ENCODE measurements around the gene FGFR1OP2. TPM values are rescaled to one million over a fixed set of nuclear protein-coding genes. Genes with fewer than 3 reads are reported as not detected.
A peak's percentile ranks its signal among the peaks of the same experiment; 100 is the strongest.

Gene FGFR1OP2
- polyA plus RNA-seq, 1 of the 3 experiments (the other 2 are of a cell fraction), result 20.6 TPM

- no peaks in the 10 kb centered on the region for H3K9me2 ChIP-seq
- CTCF ChIA-PET, result interaction anchor here (0.8 to 4.5 kb wide), 6 partner anchors 9 to 324 kb away, joined by 3 to 25 read pairs (median 3); partner anchors contain the start of gene TM7SF3
- POLR2A ChIA-PET, result no interaction called here
- H3K27me3 ChIP-seq (ENCODE audit: insufficient read depth), result no peaks in the 10 kb centered on the region
- DNase-seq, result peak; percentile 44
- no peak overlapping the region for H3K9ac ChIP-seq
- no peak overlapping the region for H2AFZ ChIP-seq (ENCODE audit: low read depth)
- H3K27ac ChIP-seq (ENCODE audit: low read depth in 2 of 2, low read length in 1 of 2), result peak overlapping the region in 1 of 2 experiments; percentile 47; a peak in 2 of 4 replicates
- H3K9me3 ChIP-seq, result no peaks in the 10 kb centered on the region
- H3K36me3 ChIP-seq (replicated peaks in 1 of 2; ENCODE audit: control insufficient read depth in 1 of 2, insufficient read depth in 2 of 2, low read length in 1 of 2), result peaks cover 15 to 18% of the 10 kb centered on the region in 2 experiments
- TF ChIP-seq EP300 (IDR thresholded peaks at IDR 0.05; ENCODE audit: borderline replicate concordance in 1 of 2, low read depth in 1 of 2, low read length in 1 of 2) (peak in 1 of 2 experiments; percentile 24; a peak in 1 of 4 replicates), MXI1 (IDR thresholded peaks at IDR 0.05; ENCODE audit: low read depth, low read length) (0 out of 2 replicates have a peak, but pooled peaks have one; percentile 30), CHD2 (IDR thresholded peaks at IDR 0.05; ENCODE audit: low read length, partially characterized antibody) (peak; percentile 34), RAD21 (IDR thresholded peaks at IDR 0.05; ENCODE audit: low read length) (no peak), MEF2A (IDR thresholded peaks at IDR 0.05; ENCODE audit: borderline replicate concordance, low read depth) (no peak), GATA2 (CRISPR knock-in tag; IDR thresholded peaks at IDR 0.05) (peak; percentile 31; the same call in 1 of the 2 replicates)
- no peaks in the 10 kb centered on the region for H3F3A ChIP-seq (replicated peaks; ENCODE audit: insufficient read depth)
- H4K20me1 ChIP-seq (ENCODE audit: insufficient read depth), result 0 out of 2 replicates have a peak, but pooled peaks cover 6% of the 10 kb centered on the region
- H3K4me1 ChIP-seq (ENCODE audit: control insufficient read depth in 1 of 2, insufficient read depth in 2 of 2, low read depth in 1 of 2, low read length in 1 of 2), result peaks cover 14 to 32% of the 10 kb centered on the region in 2 experiments; a peak in 3 of 4 replicates
- 78% methylated on average over 6 of the region's 6 CpGs for WGBS (ENCODE audit: low lambda C conversion rate)
- H3K79me2 ChIP-seq (ENCODE audit: insufficient read depth), result peaks cover 47% of the 10 kb centered on the region
- H3K4me2 ChIP-seq, result no peak overlapping the region
- H3K4me3 ChIP-seq (ENCODE audit: low read depth in 2 of 2, low read length in 1 of 2), result no peak overlapping the region
These were observed 65.4 kb downstream of the FGFR1OP2 start for GRCh38 chr12:27003421-27004381.

- Histone ChIP-seq H3K9ac (no peak overlapping the region), H2AFZ (ENCODE audit: low read depth) (no peak overlapping the region), H3K4me1 (ENCODE audit: control insufficient read depth in 1 of 2, insufficient read depth in 2 of 2, low read depth in 1 of 2, low read length in 1 of 2) (peaks cover 14 to 32% of the 10 kb centered on the region in 2 experiments; a peak in 3 of 4 replicates), H3K4me3 (ENCODE audit: low read depth in 2 of 2, low read length in 1 of 2) (no peak overlapping the region), H3F3A (replicated peaks; ENCODE audit: insufficient read depth) (no peaks in the 10 kb centered on the region), H3K27me3 (ENCODE audit: insufficient read depth) (no peaks in the 10 kb centered on the region), H4K20me1 (ENCODE audit: insufficient read depth) (0 out of 2 replicates have a peak, but pooled peaks cover 6% of the 10 kb centered on the region), H3K4me2 (no peak overlapping the region), H3K9me2 (no peaks in the 10 kb centered on the region), H3K27ac (ENCODE audit: low read depth in 2 of 2, low read length in 1 of 2) (no peak overlapping the region), H3K9me3 (no peaks in the 10 kb centered on the region), H3K36me3 (replicated peaks in 1 of 2; ENCODE audit: control insufficient read depth in 1 of 2, insufficient read depth in 2 of 2, low read length in 1 of 2) (peaks cover 13 to 16% of the 10 kb centered on the region in 2 experiments), H3K79me2 (ENCODE audit: insufficient read depth) (peaks cover 64% of the 10 kb centered on the region)
- no peak for DNase-seq
- 94% methylated on average over 2 of the region's 2 CpGs for WGBS (ENCODE audit: low lambda C conversion rate)
- CTCF ChIA-PET, result no interaction called here
- TF ChIP-seq POLR2AphosphoS5 (IDR thresholded peaks at IDR 0.05; ENCODE audit: low read depth, low read length) (no peak), GATA2 (CRISPR knock-in tag; IDR thresholded peaks at IDR 0.05) (no peak), TAF1 (IDR thresholded peaks at IDR 0.05; ENCODE audit: borderline replicate concordance, low read depth, low read length) (no peak), CTCF (IDR thresholded peaks at IDR 0.05) (no peak), EZH2phosphoT487 (IDR thresholded peaks at IDR 0.05; ENCODE audit: borderline replicate concordance, low read depth) (no peak), PBX3 (IDR thresholded peaks at IDR 0.05) (no peak), RAD21 (IDR thresholded peaks at IDR 0.05; ENCODE audit: low read length) (no peak), TCF12 (IDR thresholded peaks at IDR 0.05) (no peak), MEF2A (IDR thresholded peaks at IDR 0.05; ENCODE audit: borderline replicate concordance, low read depth) (no peak), NFIC (IDR thresholded peaks at IDR 0.05; ENCODE audit: borderline replicate concordance) (no peak), YY1 (IDR thresholded peaks at IDR 0.05; ENCODE audit: low read depth) (no peak), RCOR1 (IDR thresholded peaks at IDR 0.05; ENCODE audit: low read length) (no peak), SIN3A (IDR thresholded peaks at IDR 0.05; ENCODE audit: borderline replicate concordance, low read depth, low read length) (no peak), JUND (IDR thresholded peaks at IDR 0.05) (no peak)
- POLR2A ChIA-PET, result no interaction called here
These were observed 67.2 kb downstream of the FGFR1OP2 start for GRCh38 chr12:27005495-27005894.

Data from SK-N-SH (cell line).